Type B pancreatic cell (in vitro differentiated cells): ENCODE results near the gene NEDD4L. TPM values are rescaled to one million over a fixed set of nuclear protein-coding genes. Genes with fewer than 3 reads are reported as not detected.

ENCODE experiments used
- DNase-seq: peaks from one replicate; pipeline ENCODE4 v3.0.0; 2021; ENCODE audit warnings: mixed read lengths; ENCODE audit not compliant: unreplicated experiment; ENCODE audit errors: extremely low spot score
- H3K27ac Mint-ChIP-seq: 2 replicates; pipeline ENCODE4 v1.8.0; 2021; ENCODE audit warnings: mild to moderate bottlenecking, mixed read lengths
- H3K27me3 Mint-ChIP-seq: 2 replicates; pipeline ENCODE4 v1.8.0; 2021; ENCODE audit warnings: mixed read lengths
- H3K36me3 Mint-ChIP-seq: 2 replicates; pipeline ENCODE4 v1.8.0; 2021; ENCODE audit warnings: mixed read lengths
- H3K4me1 Mint-ChIP-seq: one replicate; pipeline ENCODE4 v1.8.0; 2021; ENCODE audit warnings: mixed read lengths; ENCODE audit not compliant: unreplicated experiment
- H3K4me3 Mint-ChIP-seq: 2 replicates; pipeline ENCODE4 v1.8.0; 2021; ENCODE audit warnings: mild to moderate bottlenecking, mixed read lengths
- H3K9me3 Mint-ChIP-seq: 2 replicates; pipeline ENCODE4 v1.8.0; 2021; ENCODE audit warnings: mixed read lengths
- CTCF ChIP-seq: fragments of 200-600 bp; sonication (generic); conservative IDR thresholded peaks from 2 replicates; pipeline ENCODE4 v1.5.0; 2021; ENCODE audit warnings: antibody characterized with exemption, mild to moderate bottlenecking
- total RNA-seq: library from RNA; stranded (reverse); gene quantifications from 2 replicates; pipeline ENCODE4 v1.2.1, GENCODE V29; 2021; ENCODE audit warnings: low replicate concordance

The NEDD4L gene
- total RNA-seq, 1 donor from 2014 or later: 84.7 TPM

DNA sequence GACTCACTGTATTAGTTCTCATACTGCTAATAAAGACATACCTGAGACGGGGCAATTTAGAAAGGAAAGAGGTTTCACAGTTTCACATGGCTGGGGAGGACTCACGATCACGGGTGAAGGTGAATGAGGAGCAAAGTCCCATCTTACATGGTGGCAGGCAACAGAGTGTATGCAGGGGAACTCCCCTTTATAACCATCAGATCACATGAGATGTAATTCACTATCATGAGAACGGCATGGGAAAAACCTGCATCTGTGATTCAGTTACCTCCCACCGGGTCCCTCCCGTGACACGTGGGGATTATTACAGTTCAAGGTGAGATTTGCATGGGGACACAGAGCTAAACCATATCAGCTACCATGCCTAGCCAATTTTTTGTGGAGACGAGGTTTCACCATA is 168.2 kb downstream of the NEDD4L start:
- TF ChIP-seq CTCF: no peak
- no peak for DNase-seq
- Mint-ChIP-seq H3K27me3 (no peaks in the 10 kb centered on the region), H3K4me1 (peaks cover 40% of the 10 kb centered on the region), H3K36me3 (no peaks in the 10 kb centered on the region), H3K4me3 (no peak overlapping the region), H3K27ac (no peak overlapping the region), H3K9me3 (peaks cover 4% of the 10 kb centered on the region)

DNA sequence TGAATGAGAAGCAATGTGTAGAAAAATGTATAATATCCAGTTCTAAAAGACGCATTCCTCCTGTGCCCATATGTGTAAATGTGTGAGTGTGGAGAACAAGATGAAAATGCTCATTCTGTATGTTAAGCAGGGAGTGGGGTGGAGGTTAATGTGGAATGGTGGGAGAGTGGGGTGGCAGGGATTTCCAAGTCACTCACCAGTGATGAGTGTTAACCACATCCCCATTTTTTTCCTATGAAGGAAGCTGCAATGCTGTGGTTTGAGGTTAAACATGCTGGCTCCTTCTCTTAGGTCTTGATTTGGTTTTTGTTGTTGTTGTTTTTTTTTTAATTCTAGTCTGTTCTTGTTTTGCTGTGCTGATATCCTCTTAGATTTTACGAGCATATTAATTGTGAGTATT is 169.4 kb downstream of the NEDD4L start:
- H3K4me1 Mint-ChIP-seq: peaks cover 35% of the 10 kb centered on the region
- peak overlapping the region; percentile 13 for H3K27ac Mint-ChIP-seq
- H3K4me3 Mint-ChIP-seq: no peak overlapping the region
- no peak for TF ChIP-seq CTCF
- DNase-seq: no peak
- H3K36me3 Mint-ChIP-seq: no peaks in the 10 kb centered on the region
- H3K27me3 Mint-ChIP-seq: no peaks in the 10 kb centered on the region
- peaks cover 4% of the 10 kb centered on the region for H3K9me3 Mint-ChIP-seq

- H3K4me1 Mint-ChIP-seq: peaks cover 35% of the 10 kb centered on the region
- TF ChIP-seq CTCF: no peak
Measured at GRCh38 chr18:58215011-58215410, 171.0 kb downstream of the NEDD4L start.

DNA sequence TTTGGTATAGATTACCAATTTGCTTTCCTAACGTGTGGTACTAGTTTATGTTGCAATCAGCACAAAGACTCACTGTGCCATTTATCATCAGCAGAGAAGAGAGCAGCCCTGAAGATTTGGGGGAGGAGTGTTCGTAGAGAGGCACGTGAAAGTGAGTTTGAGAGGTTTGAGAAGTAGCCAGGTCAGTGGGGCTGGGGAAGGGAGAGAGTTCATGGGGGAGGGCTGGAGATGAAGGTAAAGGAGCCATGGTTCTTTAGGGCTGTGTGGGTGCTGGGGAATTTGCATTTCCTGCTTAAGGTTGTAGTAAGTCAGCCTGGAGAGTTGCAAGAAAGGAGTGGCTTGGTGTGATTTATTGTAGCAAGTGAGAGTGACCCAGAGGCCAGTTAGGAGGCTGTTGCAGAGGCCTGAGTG is 172.1 kb downstream of the NEDD4L start:
- H3K27me3 Mint-ChIP-seq: no peaks in the 10 kb centered on the region
- DNase-seq: no peak

More at GRCh38 chr18:58215011-58215410, 171.0 kb downstream of the NEDD4L start:
- Mint-ChIP-seq H3K4me3 (no peak overlapping the region), H3K27ac (peak overlapping the region; percentile 10), H3K9me3 (peaks cover 10% of the 10 kb centered on the region), H3K36me3 (no peaks in the 10 kb centered on the region), H3K27me3 (no peaks in the 10 kb centered on the region)
- no peak for DNase-seq

DNA sequence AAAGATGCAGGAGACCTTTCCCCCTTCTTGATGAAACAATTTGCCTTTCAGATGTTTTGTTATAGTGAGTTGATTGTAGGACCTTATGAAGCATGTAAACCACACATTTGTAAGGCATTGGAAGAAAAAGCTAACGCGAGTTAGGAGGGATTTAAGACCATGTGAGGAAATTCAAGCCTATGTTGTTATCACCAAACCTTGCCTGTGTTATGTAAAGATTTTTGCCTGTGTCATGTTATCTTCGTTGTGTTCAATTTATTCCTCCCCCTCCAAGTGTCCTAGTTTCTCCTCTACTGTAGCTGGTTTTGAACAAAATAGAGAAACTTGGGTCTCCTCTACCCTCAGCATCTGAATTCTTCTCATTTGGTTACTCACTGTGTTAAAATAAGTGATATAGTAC is 173.0 kb downstream of the NEDD4L start:
- no peak for DNase-seq
- no peak overlapping the region for H3K27ac Mint-ChIP-seq
- peaks cover 13% of the 10 kb centered on the region for H3K9me3 Mint-ChIP-seq
- no peaks in the 10 kb centered on the region for H3K36me3 Mint-ChIP-seq
- H3K4me3 Mint-ChIP-seq: no peak overlapping the region
- no peaks in the 10 kb centered on the region for H3K27me3 Mint-ChIP-seq
- H3K4me1 Mint-ChIP-seq: peaks cover 44% of the 10 kb centered on the region
- TF ChIP-seq CTCF: no peak

More for the DNA sequence above, 172.1 kb downstream of the NEDD4L start:
- Mint-ChIP-seq H3K9me3 (peaks cover 11% of the 10 kb centered on the region), H3K36me3 (no peaks in the 10 kb centered on the region), H3K4me3 (peak overlapping the region; percentile 49), H3K27ac (peak overlapping the region; percentile 64), H3K4me1 (peaks cover 36% of the 10 kb centered on the region)
- TF ChIP-seq CTCF: no peak

DNA sequence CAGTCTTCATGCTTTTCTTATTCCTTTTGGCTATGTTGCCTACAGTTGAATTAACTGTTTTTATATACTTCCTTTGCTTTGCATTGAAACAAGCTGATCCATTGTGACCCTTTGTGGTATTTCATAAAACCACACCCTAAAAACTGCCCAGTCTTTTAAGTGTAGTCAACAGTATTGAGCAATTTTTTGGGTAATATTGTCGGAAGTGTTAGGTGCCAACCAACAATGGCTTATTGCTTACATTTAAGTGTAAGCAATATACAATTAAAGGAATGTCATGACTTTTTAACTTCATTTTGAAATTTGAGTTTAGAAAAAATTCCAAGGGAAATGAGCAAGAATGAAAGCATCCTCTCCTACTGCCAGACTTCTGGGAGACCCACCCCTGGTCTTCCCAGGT is 174.1 kb downstream of the NEDD4L start:
- no peak for DNase-seq
- no peaks in the 10 kb centered on the region for H3K27me3 Mint-ChIP-seq
- H3K4me1 Mint-ChIP-seq: peaks cover 54% of the 10 kb centered on the region
- no peak for TF ChIP-seq CTCF
- no peak overlapping the region for H3K27ac Mint-ChIP-seq
- H3K36me3 Mint-ChIP-seq: no peaks in the 10 kb centered on the region
- H3K9me3 Mint-ChIP-seq: peaks cover 13% of the 10 kb centered on the region
- H3K4me3 Mint-ChIP-seq: no peak overlapping the region
